Stimulated activated naive CD4-positive, alpha-beta T cell treated with Interleukin-2 at 50 U/mL for 16 hours (primary cell): Measurements from ENCODE around the gene RAPGEF4.

Source experiments
- DNase-seq: peaks from one replicate; lab custom pipeline; 2025; lab: John Stamatoyannopoulos, UW

Gene RAPGEF4

DNA sequence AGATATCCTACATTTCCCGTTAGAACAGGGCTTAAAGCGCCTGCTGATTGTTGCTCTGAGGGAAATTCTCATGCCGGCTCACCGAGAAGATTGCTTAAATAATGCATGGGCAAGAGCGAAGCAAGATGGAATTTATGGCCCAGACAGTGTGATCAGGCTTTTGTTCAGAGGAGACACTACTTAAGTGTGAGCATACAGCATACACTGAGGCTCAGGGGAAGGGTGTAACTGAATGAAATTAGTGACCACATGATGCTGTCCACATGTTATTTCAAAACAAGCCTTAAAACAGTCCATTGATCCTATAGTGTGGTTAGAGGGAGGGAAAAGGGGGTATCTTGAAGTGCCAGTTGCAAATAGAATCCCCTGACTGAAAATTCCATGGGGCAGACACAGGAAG is 125.5 kb downstream of the RAPGEF4 start:
- no peak for DNase-seq

DNA sequence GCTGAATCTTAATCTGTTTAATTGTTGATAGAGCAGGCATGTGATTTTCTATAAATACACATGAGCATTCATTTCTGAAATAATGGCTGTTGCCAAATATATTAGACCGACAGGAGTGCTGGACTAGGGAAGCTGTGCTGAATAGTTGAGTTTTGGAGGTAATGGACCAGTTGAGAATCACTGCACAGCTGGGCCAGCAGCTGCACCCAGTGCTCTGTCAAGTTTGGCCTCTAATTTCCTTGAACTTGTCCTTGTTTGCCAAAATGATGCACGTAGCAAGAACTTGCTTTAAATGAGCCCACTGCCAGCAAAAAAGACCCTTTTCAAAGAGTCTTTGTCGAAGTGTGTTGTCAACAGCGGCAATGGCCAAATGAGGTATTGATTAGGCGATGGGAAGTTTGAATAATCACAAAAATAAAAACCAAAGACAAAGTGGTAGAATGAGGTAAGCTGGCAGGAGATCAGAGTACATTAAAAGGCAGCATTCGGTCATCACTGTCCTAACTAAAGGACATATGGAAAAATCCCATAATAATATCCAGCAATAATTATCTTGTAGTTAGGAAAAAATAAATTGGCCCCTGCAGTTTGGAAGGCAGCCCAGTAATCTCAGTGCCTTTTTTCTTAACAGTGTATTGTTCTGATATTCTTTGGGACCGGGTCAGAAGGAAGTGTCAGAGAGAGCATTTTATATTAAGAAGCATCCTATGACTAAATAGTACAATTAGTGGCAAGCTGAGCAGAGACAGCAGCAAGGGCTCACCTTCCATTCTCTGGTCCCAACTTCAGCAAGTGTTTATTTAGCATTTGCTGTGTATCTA is 126.2 kb downstream of the RAPGEF4 start:
- DNase-seq: no peak

DNA sequence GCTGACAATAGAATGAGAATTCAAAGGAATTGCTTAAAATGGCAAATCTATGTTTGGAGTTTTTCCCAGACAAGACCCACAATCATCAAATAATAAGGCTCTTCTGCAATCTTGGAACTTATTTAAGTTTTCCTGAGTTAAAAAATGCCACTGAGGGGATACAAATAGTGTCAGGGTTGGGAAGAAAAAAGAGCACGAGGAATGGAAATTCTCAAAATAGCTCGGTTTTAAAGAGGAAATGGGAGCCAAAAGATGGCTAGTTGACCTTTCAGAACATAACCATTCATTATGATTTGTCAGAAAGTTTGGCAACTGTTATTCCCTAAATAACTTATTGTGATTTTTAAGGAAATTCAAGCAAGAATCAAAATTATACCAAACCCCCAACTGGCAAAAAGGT is 127.7 kb downstream of the RAPGEF4 start:
- DNase-seq: no peak

DNA sequence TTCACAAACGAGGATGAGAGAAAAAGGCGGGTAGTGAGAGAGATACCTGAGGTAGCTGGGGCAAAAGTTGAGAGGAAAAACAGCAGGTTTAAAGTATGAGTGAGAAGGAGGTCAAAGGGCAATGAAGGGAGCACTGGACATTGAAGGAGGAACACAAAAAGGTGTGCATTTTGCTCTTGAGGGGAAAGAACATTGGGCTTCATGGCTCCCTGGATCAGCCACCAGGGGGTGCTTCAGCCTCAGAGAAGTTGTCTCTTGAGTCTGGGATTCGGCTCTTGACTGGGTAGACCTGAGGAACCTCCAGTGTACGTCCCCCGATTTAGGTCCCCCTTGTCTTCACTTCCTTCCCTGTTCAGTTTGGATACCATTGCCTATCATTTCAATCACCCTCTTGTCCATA is 128.5 kb downstream of the RAPGEF4 start:
- no peak for DNase-seq

DNA sequence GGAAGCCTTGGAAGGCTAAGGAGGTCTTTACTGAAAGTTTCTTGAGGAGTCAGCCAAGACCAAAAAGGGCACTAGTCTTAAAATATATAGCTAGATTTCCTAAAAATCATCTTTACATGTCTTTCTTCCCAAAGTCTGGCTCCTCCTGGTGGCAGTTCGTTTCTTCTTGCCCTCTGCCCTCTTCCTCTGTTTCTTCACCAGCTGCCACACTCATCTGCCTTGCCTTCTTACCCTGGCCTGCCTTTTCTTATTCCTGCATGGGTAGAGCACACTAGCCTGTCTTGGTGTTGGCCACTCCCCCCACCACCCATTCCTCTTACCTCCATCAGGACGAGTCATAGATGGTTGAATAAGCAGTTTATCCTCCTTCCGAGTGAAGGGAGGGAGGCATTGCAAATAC is 129.8 kb downstream of the RAPGEF4 start:
- no peak for DNase-seq

- DNase-seq: no peak
These were observed 134.2 kb downstream of the RAPGEF4 start for GRCh38 chr2:172869861-172870260.

- DNase-seq: no peak
These were observed 134.8 kb downstream of the RAPGEF4 start for GRCh38 chr2:172870396-172870795.

DNA sequence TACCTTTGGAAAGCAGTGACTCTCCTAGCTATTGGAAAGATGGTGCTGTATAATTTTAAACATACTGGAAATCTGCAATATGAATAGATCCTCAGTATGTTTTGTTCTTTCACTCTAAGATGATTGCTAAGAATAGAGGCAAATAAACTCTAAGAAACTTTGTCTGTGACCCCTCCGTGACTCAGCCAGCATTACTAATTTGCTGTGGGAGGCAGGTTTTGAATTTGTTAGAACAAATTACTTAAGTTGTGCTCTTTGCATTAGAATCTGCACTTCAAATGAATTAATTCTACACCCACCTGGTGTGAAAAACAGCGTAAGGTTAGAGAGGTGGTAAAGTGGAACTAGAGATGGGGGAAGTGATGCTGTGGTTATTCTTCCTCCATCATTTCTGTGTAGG is 142.2 kb downstream of the RAPGEF4 start:
- no peak for DNase-seq

DNA sequence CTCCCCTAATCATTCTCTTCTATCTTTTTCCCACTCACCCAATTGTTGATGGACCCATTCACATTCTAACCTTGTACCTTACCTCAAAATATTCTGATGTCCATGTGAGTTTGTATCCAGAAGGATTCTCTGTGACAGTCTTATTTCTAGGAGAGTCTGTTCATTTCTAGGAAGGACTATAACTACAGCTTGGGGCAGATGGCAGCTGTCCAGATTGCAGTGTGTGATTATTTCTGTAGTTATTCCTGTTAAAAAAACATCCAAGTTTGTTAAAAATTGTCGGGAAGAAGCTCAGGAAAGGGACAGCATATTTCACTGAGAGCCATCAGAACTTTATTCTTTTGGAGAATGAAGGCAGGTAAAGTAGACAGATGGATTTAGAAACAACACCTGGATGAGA is 142.6 kb downstream of the RAPGEF4 start:
- no peak for DNase-seq

DNA sequence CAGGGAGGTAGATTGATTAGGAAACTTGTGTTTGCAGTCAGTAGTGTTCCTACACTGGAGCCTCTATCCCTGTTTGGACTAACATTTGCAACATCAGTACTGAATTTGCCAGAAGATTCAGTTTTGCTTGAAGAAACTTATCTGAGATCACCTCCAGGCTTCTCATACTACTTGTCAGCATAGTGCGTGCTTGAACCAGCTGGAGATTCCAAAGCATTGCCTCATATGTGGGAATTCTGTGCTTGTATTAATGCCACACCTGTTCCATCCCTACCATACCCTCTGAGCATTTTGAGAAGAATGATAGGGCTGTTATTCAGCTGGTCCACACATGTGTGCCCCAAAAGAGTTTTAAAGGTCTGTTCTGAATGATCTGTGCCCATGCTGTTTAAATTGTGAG is 148.7 kb downstream of the RAPGEF4 start:
- DNase-seq: no peak

- DNase-seq: no peak
These were observed 150.4 kb downstream of the RAPGEF4 start for GRCh38 chr2:172885996-172886395.

- no peak for DNase-seq
These were observed 151.6 kb downstream of the RAPGEF4 start for GRCh38 chr2:172887280-172887679.

DNA sequence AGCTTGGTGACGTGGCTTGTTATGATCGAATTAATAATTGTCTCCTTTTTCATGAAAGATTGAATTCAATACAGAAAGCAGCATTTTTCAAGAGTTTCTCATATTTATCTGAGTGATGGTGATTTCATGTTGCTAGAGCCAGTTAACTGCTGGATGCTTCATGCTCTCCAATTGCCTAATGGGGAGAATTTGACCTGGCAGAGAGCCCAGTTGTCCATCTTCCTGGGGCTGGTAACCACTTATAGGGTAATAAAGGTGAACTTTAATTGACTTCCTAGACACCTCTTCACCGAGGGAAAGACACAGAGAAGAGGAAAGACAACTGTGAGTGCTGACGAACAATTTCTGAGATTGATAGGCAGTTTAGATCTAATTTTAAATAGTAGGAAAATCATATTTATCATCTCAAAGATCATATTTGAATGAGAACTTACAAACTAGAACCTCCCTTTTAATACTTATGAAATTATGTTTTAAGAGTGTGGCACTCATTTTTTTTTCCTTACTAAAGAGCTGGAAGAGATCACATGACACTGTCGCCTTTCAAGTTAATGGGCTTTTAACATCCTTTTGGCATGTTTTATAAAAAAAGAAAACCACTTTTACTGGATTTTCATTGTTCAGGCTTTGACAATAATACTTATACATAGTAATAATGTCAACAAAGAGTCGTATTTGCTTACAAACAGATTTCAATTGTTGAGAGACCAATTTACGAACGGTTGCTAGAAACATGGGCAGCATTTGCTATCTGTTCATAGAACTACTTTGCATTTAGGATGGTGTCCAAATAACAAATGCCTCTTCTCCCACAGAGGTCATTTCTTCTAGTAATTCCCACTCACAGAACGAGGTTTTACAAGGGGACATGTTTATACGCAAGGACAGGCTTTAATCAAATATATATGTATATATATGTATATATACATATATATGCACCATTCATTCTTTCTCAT is 153.3 kb downstream of the RAPGEF4 start:
- DNase-seq: no peak

GRCh38 chr2:172889768-172890430 is 154.3 kb downstream of the RAPGEF4 start:
- no peak for DNase-seq

- no peak for DNase-seq
These were observed 157.5 kb downstream of the RAPGEF4 start for GRCh38 chr2:172893111-172893510.

DNA sequence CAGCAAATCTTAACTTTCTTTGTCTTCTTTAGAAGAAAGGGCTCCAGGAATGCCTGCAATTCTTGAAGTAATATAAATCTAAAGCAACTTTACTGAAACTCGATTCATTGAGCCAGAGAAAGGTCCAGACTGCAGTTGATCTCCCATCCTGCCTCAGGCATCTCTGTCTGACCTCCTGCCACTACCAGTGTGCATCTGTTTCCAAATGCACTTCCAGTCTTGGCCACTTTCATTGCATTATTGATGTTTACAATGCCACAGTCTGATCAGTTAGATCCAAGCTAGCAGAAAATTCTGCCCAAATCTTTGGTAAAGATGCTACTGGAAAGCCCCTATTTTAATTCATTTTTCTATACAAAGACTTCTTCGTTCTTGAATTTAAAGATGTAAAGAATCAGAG is 158.0 kb downstream of the RAPGEF4 start:
- DNase-seq: no peak

- DNase-seq: no peak
These were observed 159.2 kb downstream of the RAPGEF4 start for GRCh38 chr2:172894689-172895387.

DNA sequence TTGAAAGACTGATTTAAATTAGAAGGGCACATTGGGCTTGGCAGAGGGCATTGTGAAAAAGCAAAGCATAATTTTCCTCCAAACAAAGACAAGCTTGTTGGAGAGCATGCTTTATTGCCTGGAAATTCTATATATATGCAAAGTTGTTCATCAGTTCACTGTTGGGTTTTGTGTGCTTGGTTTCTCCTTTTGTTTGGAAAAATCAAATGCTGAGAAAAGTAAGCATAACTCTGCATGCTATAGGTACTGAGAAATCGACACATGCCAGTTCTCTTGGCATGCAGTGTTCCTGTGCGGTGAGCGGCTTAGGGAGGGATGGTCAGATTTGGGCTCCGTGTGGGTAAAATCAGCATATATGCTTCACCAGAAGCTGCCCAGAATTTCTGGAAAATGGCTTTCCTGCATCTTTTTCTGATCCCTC is 161.0 kb downstream of the RAPGEF4 start:
- DNase-seq: no peak

DNA sequence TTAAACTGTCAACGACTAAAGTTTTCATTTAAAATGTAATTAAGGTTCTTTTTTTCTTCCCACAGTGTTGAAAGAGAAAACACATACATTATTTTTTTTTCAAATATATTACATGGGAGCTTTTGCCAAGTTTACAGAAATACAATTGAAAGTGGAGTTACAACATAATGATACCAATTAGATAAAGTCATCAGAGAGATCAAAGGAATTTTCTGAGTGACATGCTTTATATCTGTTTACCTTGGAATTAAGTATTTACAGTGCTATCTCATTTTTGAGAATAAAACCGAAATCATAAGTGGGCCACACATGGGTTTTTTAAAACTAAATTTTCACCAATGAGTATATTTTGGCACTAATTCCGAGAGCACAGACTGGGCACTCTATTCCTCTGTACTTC is 165.2 kb downstream of the RAPGEF4 start:
- DNase-seq: no peak

DNA sequence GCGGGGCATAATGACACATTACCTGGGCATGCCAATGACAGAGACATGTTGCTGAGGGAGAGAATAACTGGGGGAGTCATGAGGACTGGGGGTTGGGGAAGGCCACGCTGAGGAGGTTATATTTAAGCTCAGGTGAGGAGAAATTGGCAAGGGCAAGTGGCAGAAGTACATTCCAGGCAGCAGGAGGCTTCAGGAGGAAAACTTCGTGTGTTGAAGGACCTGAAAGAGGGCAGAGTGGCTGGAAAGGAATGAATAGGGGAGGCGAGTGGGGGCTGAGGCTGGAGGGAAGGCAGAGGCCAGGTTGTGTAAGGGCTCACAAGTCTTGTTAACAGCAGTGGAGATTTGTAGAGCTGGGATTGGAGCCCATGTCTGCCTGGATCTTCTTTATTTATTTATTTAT is 166.3 kb downstream of the RAPGEF4 start:
- DNase-seq: no peak

GRCh38 chr2:172904236-172904635 is 168.6 kb downstream of the RAPGEF4 start:
- DNase-seq: no peak
